WTC11 (cell line): Measurements from ENCODE around the gene SUPT7L.
"Not testable (repeated sequence)": the region's sequence is repeated elsewhere in the genome, so short reads cannot be mapped to it uniquely, and the experiment has no call there.

ENCODE experiments used
- ATF3 ChIP-seq: sonication (generic); formaldehyde crosslinking; conservative IDR thresholded peaks from 2 replicates; pipeline ENCODE4 v1.8.1; 2022; ENCODE audit warnings: mild to moderate bottlenecking, missing genetic modification reagents
- CREB1 ChIP-seq: sonication (generic); formaldehyde crosslinking; IDR thresholded peaks from 2 replicates; pipeline ENCODE4 v1.8.0; 2023; ENCODE audit warnings: mild to moderate bottlenecking, missing genetic modification reagents
- CREM ChIP-seq: sonication (generic); formaldehyde crosslinking; IDR thresholded peaks from 2 replicates; pipeline ENCODE4 v1.8.1; 2022; ENCODE audit warnings: mild to moderate bottlenecking, missing genetic modification reagents, moderate library complexity
- ESRRA ChIP-seq: sonication (generic); formaldehyde crosslinking; IDR thresholded peaks from 2 replicates; pipeline ENCODE4 v1.8.1; 2022; ENCODE audit warnings: mild to moderate bottlenecking, missing genetic modification reagents, borderline replicate concordance
- JAZF1 ChIP-seq: fragments of 250-450 bp; sonication (Bioruptor Pico); IDR thresholded peaks from 2 replicates; pipeline ENCODE4 v1.9.0; 2021; ENCODE audit warnings: moderate library complexity, mild to moderate bottlenecking, inconsistent platforms
- MAX ChIP-seq: sonication (generic); formaldehyde crosslinking; IDR thresholded peaks from 2 replicates; pipeline ENCODE4 v1.8.0; 2022; ENCODE audit warnings: mild to moderate bottlenecking, missing genetic modification reagents
- NFE2L1 ChIP-seq: sonication (generic); formaldehyde crosslinking; IDR thresholded peaks from 2 replicates; pipeline ENCODE4 v1.8.1; 2023; ENCODE audit warnings: missing genetic modification reagents
- ZBTB21 ChIP-seq: sonication (generic); formaldehyde crosslinking; IDR thresholded peaks from 2 replicates; pipeline ENCODE4 v1.8.1; 2023; ENCODE audit warnings: mild to moderate bottlenecking, missing genetic modification reagents, borderline replicate concordance
- ZBTB43 ChIP-seq: sonication (generic); formaldehyde crosslinking; IDR thresholded peaks from 2 replicates; pipeline ENCODE4 v1.8.1; 2023; ENCODE audit warnings: mild to moderate bottlenecking, missing genetic modification reagents
- ZNF512 ChIP-seq: sonication (generic); formaldehyde crosslinking; IDR thresholded peaks from 2 replicates; pipeline ENCODE4 v1.8.1; 2022; ENCODE audit warnings: missing genetic modification reagents, borderline replicate concordance
- TF ChIP-seq, protein P1 (sequence below): fragments of 200-600 bp; IDR thresholded peaks from 2 replicates; pipeline ENCODE4 v1.8.0; 2022; ENCODE audit warnings: antibody characterized with exemption
- TF ChIP-seq, protein P2 (sequence below): sonication (generic); formaldehyde crosslinking; IDR thresholded peaks from 2 replicates; pipeline ENCODE4 v1.8.1; 2023; ENCODE audit warnings: mild to moderate bottlenecking, missing genetic modification reagents, moderate library complexity

GRCh38 chr2:27685006-27685405, 21.6 kb upstream of the SUPT7L start:
- TF ChIP-seq, protein P1, sequence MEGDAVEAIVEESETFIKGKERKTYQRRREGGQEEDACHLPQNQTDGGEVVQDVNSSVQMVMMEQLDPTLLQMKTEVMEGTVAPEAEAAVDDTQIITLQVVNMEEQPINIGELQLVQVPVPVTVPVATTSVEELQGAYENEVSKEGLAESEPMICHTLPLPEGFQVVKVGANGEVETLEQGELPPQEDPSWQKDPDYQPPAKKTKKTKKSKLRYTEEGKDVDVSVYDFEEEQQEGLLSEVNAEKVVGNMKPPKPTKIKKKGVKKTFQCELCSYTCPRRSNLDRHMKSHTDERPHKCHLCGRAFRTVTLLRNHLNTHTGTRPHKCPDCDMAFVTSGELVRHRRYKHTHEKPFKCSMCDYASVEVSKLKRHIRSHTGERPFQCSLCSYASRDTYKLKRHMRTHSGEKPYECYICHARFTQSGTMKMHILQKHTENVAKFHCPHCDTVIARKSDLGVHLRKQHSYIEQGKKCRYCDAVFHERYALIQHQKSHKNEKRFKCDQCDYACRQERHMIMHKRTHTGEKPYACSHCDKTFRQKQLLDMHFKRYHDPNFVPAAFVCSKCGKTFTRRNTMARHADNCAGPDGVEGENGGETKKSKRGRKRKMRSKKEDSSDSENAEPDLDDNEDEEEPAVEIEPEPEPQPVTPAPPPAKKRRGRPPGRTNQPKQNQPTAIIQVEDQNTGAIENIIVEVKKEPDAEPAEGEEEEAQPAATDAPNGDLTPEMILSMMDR, result not testable (repeated sequence)
- TF ChIP-seq JAZF1; ZBTB43 (CRISPR knock-in tag); MAX (CRISPR knock-in tag); CREB1 (CRISPR knock-in tag); CREM (CRISPR knock-in tag); NFE2L1 (CRISPR knock-in tag); ATF3; ESRRA; ZNF512 (CRISPR knock-in tag); ZBTB21 (CRISPR knock-in tag): not testable (repeated sequence)
- TF ChIP-seq, protein P2, sequence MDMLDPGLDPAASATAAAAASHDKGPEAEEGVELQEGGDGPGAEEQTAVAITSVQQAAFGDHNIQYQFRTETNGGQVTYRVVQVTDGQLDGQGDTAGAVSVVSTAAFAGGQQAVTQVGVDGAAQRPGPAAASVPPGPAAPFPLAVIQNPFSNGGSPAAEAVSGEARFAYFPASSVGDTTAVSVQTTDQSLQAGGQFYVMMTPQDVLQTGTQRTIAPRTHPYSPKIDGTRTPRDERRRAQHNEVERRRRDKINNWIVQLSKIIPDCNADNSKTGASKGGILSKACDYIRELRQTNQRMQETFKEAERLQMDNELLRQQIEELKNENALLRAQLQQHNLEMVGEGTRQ, result not testable (repeated sequence)
